Measurements from ENCODE around the gene BRD2.
"Not testable (repeated sequence)": the region's sequence is repeated elsewhere in the genome, so short reads cannot be mapped to it uniquely, and the experiment has no call there.

BRD2 gene

GRCh38 chr6:32968093-32968866 is at the start of gene BRD2:
Gene BRD2 (plus strand): TSS chr6:32968594. CDS start chr6:32972899, 4,305 bp downstream.
- peak; percentile 97 for DNase-seq

- no peak for DNase-seq
These were observed 47.7 kb upstream of the BRD2 start for GRCh38 chr6:32920715-32921114.

GRCh38 chr6:32922083-32922482 is 46.3 kb upstream of the BRD2 start:
- DNase-seq: no peak

DNA sequence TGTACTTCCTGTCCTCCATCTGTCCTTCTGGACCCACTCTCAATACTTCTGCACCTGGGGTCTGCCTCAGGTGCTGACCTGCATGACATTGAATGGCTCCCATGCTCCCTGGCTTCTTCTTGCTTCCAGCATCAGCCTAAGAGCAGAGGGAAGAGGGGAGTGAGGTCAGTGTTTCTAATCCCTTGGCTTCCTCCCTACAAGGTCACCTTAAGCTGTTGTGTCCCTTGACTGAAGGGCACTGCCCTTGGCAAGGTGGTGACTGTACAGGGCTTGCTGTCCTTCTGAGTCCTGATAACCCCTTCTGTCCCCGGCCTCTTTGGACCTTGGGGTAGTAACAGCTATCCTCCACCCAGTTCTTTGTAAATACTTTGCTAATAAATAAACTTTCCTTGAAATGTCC is 37.2 kb upstream of the BRD2 start:
- no peak for DNase-seq

DNA sequence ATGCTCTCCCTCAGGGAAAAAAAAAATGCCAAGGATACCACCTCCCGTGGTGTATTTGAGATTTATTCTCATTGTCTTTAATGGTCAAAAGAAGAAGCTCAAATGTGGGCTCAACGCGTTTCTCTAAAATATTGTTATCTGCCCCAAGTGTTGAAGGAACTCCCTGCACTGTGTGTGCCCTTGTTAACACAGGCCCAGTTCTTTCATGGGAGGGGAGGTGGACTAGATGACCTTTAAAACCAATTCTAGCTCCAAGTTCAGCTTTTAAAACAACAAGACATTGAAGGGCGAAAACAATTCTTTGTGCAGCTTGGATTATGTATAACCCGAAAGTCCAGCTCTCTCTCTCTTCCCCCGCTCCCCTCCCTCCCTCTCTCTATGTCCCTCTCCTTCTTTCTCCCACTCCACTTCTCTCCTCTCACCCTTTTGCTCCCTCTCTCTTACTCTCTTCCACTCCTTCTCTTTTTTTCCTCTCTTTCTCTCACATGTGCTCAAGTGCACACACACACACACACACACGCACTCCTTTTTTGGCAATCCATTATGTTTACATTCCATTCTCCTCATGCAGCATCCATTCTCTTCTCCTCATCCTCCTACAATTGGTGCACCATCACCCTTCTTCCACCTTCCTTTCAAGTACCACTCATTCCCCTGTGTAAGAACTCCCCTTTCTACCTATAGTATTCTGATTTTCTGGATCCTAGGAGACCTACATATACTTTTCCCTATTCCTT is 36.1 kb upstream of the BRD2 start:
- DNase-seq: no peak

GRCh38 chr6:32933661-32934085 is 34.7 kb upstream of the BRD2 start:
- DNase-seq: peak; percentile 81

- no peak for DNase-seq
These were observed 32.7 kb upstream of the BRD2 start for GRCh38 chr6:32935551-32936238.

GRCh38 chr6:32936239-32937152 is 31.9 kb upstream of the BRD2 start:
- DNase-seq: no peak

- no peak for DNase-seq
These were observed 31.2 kb upstream of the BRD2 start for GRCh38 chr6:32937230-32937633.

DNA sequence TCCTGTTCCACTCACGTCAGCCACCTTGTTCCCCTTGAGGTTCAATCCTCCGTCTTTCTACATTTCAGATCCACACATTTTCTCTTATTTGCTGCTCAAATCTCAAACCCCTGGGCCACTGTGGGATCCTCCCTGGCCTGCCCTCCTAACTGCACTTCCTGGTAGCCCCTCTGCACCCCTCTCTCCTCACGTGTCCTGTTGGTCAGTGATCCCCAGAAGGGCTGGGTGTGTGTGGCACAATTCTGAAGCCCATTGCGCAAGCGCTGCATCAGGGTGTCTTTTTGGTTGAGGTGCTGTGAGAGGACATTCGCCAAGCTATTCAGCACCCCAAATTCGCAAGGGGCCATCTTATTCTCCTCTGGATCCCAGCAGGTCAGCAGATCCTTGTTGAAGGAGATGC is 29.9 kb upstream of the BRD2 start:
- no peak for DNase-seq

DNA sequence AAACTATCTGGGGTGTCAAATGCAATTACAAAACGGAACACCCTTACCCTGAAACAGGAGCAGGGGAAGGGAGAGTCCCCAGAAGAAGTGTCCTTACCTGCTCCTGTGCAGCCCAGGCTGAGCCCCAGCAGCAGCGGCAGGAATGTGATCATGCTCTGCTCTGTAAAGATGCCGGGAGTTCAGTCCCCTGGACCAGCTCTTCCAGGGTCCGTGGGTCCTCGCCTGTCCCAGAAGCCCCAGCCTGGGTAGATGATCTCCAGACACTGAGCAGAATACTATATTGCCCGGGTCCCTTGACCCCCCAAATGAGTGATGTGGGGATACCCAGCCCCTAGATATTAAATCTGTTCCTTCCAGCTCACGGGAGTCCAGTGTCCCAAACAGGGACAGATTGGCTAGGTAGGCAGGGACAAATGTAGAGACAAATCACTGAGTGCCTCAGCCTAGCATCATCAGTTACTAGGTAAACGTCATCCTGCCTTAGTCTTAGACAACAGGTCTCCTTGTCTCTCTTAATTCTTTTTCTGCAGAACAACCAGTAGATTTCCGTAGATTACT is 27.7 kb upstream of the BRD2 start, which contains the start of gene HLA-DMB:
HLA-DMB (minus strand) TSS at position 373 of the 558 bp plus-strand sequence; CDS start at position 152, 221 bp downstream.
- DNase-seq: peak; percentile 85

- DNase-seq: peak; percentile 75
These were observed 27.1 kb upstream of the BRD2 start for GRCh38 chr6:32941214-32941768.

GRCh38 chr6:32942555-32943123 is 25.8 kb upstream of the BRD2 start:
- not testable (repeated sequence) for DNase-seq

- DNase-seq: peak; percentile 60
These were observed 24.3 kb upstream of the BRD2 start for GRCh38 chr6:32943864-32944649.

DNA sequence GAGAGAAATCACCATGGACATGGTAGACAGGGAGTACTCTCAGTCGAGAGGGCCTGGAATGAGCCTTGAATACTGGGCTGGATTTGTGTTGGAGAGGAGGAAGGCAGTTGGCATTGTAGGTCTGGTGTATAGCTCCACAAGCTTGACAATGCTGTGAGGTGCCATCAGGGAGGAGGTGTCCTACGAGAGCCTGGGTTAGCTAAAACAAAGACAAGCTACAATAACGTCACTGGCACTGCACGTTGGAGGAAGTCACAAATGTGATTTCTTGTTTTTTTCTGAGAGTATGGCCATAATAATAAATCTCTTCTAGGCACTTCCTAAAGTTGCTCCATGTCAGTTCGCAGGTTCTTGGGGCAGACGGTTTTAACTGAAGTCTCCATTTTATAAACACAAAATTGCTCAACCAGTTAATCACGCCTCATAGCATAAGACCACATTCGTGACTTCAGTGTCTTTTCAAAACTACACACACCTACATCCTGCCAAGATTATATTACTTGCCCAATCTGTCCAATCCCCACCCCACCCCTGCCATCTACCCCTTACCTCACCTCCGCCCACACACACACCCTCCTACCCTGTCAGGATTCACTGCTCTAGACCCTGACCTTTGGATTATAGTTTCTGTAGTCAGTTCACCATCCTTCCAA is 23.2 kb upstream of the BRD2 start:
- DNase-seq: peak; percentile 44

DNA sequence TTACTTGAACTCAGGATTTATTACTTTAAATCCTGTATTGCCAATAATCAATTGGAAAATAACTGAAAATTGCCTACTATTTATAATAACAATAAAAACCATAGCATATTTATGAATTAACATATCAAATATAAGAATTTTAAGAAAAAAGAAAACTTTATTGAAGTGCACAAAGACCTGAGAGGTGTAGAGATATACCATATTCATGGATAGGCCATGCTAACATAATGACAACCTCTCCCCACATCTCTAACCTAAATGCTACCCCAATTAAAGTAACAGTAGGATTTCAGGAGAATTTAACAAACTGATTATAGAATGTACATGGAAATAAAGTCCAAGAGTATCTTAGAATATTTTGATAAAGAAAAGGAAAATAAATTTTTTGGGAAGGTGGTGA is 22.4 kb upstream of the BRD2 start:
- no peak for DNase-seq

DNA sequence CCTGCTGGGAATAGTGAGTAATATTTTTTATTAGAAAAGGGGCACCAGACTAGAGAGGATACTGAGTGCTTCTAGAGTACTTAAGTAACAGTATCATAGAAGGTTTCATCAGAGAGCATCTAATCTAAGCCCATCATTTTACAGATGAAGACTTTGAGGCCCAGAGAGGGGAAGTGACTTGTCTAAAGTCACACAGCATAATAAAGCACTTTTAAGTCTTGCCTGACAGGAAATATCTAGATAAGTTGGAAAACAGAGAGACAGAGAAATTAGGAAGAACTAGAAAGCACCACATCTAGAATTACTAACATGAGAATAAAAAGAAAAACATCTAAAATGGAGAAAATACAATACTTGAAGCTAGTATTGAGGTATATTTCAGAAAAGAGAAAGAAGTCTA is 21.5 kb upstream of the BRD2 start:
- DNase-seq: no peak

DNA sequence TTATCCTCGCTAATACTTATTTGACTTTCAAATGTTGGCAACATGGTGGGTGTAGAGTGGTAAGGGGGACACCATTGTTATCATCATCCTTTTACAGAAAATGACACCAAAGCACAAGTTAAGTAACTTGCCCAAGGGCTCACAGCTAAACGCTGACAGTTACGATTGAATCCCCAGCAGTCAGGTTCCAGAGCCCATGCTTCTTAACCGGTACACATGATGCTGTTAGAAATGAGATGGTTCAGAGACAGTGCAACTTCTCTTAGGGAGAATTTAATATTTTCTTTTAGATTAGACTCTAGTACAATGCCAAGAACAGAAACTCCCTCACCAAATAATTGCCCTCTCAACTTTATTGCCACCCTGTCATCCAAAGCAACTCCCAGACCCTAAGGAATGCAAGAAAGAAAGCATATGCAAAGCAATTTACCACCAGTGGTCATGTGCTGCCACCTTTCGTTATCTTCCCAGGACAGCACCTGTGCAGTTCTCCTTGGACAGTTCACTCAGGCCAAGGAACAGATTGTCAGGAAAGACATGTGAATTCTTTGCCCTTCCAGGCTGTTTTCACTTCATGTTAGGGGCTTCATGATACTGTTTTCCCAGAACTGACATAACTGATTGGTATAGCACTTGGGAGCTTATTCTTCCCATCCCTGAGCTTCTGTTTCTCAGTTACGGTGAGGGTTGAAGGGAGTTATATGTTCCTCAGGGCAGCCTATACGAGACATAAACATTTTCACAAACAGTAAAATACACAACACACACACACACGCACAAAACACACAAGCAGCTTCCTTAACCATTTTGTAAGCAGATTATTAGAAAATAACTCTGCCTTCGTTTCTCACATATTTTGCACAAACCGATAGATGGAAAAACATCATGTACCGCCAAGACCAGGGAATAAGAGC is 20.6 kb upstream of the BRD2 start:
- DNase-seq: peak; percentile 63

- DNase-seq: no peak
These were observed 19.3 kb upstream of the BRD2 start for GRCh38 chr6:32949113-32949512.

Measured in CD4-positive, alpha-beta T cell treated with Interleukin-17A for 1 hour (primary cell).